BE2C (cell line): ENCODE data around the gene P2RY11.

Source experiments
- DNase-seq: peaks from one replicate; pipeline ENCODE4 v3.0.0-alpha.2; 2020
- H3K27me3 ChIP-seq: fragments of 250-450 bp; sonication (Bioruptor Pico); 2 replicates; pipeline ENCODE4 v1.5.1; 2020; ENCODE audit warnings: mild to moderate bottlenecking
- H3K36me3 ChIP-seq: fragments of 250-450 bp; sonication (Bioruptor Pico); 2 replicates; pipeline ENCODE4 v1.5.1; 2020; ENCODE audit warnings: mild to moderate bottlenecking
- H3K4me1 ChIP-seq: fragments of 250-450 bp; sonication (Bioruptor Pico); 2 replicates; pipeline ENCODE4 v1.5.1; 2020
- H3K4me3 ChIP-seq: 2 replicates; pipeline ENCODE4 v1.5.1; 2011; ENCODE audit warnings: low read depth, low read length
- H3K9me3 ChIP-seq: fragments of 250-450 bp; sonication (Bioruptor Pico); 2 replicates; pipeline ENCODE4 v1.5.1; 2020
- TF ChIP-seq, protein P1 (sequence below): IDR thresholded peaks from 2 replicates; pipeline ENCODE4 v1.5.1; 2012; ENCODE audit warnings: mild to moderate bottlenecking, low read depth, low read length

Gene P2RY11

DNA sequence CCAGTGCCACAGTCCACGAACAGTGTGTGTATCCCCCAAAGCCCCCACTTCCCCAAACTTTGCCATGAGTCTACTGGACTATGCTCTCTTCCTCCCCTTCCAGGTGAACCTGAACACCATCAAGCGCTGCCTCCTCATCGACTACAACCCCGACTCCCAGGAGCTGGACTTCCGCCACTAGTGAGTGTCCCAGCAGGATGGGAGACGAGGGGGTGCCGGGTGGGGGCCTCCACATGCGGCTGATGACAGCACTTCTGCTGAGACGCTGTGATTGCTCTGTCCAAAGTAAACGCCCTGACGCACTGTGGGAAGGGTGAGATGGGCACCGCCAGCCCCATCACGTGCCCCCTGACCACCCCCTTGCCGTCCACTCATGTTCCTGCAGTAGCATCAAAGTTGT, 2.0 kb upstream of the P2RY11 start:
- Histone ChIP-seq H3K4me3 (no peak overlapping the region), H3K9me3 (no peaks in the 10 kb centered on the region), H3K4me1 (peaks cover 7% of the 10 kb centered on the region; the same call in 1 of the 2 replicates), H3K27me3 (no peaks in the 10 kb centered on the region), H3K36me3 (peaks cover 49% of the 10 kb centered on the region)
- TF ChIP-seq, protein P1, sequence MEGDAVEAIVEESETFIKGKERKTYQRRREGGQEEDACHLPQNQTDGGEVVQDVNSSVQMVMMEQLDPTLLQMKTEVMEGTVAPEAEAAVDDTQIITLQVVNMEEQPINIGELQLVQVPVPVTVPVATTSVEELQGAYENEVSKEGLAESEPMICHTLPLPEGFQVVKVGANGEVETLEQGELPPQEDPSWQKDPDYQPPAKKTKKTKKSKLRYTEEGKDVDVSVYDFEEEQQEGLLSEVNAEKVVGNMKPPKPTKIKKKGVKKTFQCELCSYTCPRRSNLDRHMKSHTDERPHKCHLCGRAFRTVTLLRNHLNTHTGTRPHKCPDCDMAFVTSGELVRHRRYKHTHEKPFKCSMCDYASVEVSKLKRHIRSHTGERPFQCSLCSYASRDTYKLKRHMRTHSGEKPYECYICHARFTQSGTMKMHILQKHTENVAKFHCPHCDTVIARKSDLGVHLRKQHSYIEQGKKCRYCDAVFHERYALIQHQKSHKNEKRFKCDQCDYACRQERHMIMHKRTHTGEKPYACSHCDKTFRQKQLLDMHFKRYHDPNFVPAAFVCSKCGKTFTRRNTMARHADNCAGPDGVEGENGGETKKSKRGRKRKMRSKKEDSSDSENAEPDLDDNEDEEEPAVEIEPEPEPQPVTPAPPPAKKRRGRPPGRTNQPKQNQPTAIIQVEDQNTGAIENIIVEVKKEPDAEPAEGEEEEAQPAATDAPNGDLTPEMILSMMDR = no peak
- no peak for DNase-seq

DNA sequence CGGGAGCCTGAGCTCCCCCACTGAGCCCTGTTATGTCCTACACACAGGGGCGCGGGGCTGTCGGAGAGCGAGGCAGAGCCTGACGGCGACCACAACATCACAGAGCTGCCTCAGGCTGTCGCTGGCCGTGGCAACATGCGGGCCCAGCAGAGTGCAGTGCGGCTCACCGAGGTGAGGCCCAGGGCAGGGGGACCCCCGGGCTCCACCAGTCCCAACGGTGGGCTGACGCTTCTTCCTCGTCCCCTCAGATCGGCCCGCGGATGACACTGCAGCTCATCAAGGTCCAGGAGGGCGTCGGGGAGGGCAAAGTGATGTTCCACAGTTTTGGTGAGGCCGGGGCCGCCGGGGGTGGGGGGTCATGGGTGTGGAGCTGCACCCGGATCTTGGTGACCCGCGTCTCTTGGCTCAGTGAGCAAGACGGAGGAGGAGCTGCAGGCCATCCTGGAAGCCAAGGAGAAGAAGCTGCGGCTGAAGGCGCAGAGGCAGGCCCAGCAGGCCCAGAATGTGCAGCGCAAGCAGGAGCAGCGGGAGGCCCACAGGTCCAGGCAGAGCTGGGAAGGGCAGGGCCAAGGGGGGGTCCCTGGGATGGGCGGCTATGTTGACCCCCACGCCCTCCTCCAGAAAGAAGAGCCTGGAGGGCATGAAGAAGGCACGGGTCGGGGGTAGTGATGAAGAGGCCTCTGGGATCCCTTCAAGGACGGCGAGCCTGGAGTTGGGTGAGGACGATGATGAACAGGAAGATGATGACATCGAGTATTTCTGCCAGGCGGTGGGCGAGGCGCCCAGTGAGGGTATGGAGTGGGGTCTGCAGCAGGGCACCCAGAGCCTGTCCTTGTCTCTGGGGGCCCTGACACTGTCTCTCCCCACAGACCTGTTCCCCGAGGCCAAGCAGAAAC, 1.2 kb upstream of the P2RY11 start:
- DNase-seq = no peak
- Histone ChIP-seq H3K4me1 (peaks cover 7% of the 10 kb centered on the region; the same call in 1 of the 2 replicates), H3K4me3 (no peak overlapping the region), H3K9me3 (no peaks in the 10 kb centered on the region), H3K27me3 (no peaks in the 10 kb centered on the region), H3K36me3 (peaks cover 51% of the 10 kb centered on the region)
- TF ChIP-seq, protein P1 = no peak

DNA sequence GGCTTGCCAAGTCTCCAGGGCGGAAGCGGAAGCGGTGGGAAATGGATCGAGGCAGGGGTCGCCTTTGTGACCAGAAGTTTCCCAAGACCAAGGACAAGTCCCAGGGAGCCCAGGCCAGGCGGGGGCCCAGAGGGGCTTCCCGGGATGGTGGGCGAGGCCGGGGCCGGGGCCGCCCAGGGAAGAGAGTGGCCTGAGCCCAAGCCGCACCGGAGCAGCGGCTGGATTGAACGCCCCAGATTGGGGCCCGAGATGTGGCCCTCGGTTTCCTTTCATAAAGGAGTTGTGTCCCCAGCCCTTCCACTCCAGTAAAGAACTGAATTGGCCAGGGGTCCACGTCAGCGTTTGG, 548 bp upstream of the P2RY11 start:
- TF ChIP-seq, protein P1 = no peak

DNA sequence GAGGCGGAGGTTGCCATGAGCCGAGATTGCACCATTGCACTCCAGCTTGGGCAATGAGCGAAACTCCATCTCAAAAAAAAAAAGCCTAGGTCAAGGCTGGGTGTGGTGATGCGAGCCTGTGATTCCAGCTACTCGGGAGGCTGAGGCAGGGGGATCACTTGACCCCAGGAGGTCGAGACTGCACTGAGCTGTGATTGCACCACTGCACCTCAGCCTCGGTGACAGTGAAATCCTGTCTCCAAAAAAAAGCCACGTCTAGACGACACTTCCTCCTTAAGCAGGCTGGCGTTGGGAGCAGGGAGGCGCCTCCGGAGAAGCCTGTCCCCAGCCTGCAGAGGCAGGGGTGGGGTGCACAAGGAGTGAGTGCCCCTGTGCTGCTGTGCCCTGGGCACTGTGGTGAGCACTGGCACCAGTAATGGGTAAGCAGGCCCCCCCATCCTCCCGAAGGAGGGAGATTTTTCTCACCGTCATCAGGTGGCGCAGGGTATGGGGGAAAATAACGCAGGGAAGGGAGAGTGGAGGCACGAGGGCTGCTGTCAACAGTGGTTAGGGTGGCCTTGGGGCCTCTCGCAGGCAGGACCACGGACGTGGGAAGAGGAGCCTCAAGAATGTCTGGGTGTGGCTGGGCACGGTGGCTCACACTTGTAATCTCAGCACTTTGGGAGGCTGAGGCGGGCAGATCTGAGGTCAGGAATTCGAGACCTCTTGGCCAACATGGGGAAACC, 706 bp downstream of the P2RY11 start:
- TF ChIP-seq, protein P1 = no peak
- H3K36me3 ChIP-seq = peaks cover 64% of the 10 kb centered on the region

More for the DNA sequence above, 548 bp upstream of the P2RY11 start:
- no peaks in the 10 kb centered on the region for H3K27me3 ChIP-seq
- H3K9me3 ChIP-seq = no peaks in the 10 kb centered on the region
- DNase-seq = no peak
- H3K4me1 ChIP-seq = peaks cover 7% of the 10 kb centered on the region; the same call in 1 of the 2 replicates
- peaks cover 57% of the 10 kb centered on the region for H3K36me3 ChIP-seq
- H3K4me3 ChIP-seq = no peak overlapping the region

DNA sequence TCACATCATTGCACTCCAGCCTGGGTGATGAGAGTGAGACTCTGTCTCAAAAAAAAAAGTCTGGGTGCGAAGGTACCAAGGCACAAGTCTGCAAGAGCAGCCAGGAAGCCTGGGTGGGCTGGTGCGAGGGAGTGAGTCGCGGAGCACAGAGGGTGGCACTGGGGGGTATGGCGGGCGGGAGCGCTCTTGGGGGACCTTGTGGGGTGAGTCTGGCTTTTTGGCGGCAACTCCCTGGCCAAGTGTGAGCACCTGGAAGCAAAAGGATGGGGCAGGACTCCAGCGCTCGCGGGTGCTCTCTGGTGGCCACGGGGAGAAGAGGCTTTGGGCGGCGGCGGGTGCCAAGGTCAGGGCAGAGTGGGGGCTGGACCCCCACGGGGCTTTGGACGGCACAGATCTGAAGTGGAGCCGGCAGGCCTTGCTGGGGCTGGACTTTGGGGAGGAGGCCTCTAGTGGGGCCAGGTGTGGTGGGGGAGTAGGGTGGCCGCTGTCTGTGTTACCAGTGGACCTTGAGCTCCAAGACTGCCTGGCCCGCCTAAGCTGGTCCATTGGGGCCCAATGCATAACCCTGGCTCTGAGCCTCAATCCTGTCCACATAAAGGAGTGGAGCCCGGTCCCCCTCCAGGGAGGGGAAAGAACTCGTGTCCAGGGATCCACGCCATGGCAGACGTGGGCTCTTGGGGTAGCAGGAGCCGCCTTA, 1.6 kb downstream of the P2RY11 start:
- no peaks in the 10 kb centered on the region for H3K9me3 ChIP-seq
- H3K4me1 ChIP-seq = peaks cover 4% of the 10 kb centered on the region; the same call in 1 of the 2 replicates
- peak; percentile 73 for DNase-seq
- TF ChIP-seq, protein P1 = peak; percentile 71
- no peak overlapping the region for H3K4me3 ChIP-seq
- no peaks in the 10 kb centered on the region for H3K27me3 ChIP-seq
- H3K36me3 ChIP-seq = peaks cover 64% of the 10 kb centered on the region

More for the DNA sequence above, 706 bp downstream of the P2RY11 start:
- no peaks in the 10 kb centered on the region for H3K27me3 ChIP-seq
- peaks cover 7% of the 10 kb centered on the region; the same call in 1 of the 2 replicates for H3K4me1 ChIP-seq
- no peak overlapping the region for H3K4me3 ChIP-seq
- DNase-seq = no peak
- H3K9me3 ChIP-seq = no peaks in the 10 kb centered on the region
